GM12873 (cell line): ENCODE data around the gene SIGLEC1.

ENCODE experiments used
- CTCF ChIP-seq: IDR thresholded peaks from 2 replicates; pipeline ENCODE4 v1.5.1; 2012; ENCODE audit warnings: low read depth, mild to moderate bottlenecking, moderate library complexity, low read length, control low read depth; ENCODE audit not compliant: insufficient read depth; ENCODE audit errors: missing control alignments

Gene SIGLEC1

GRCh38 chr20:3755269-3755668, 42.9 kb upstream of the SIGLEC1 start:
- no peak for TF ChIP-seq CTCF

GRCh38 chr20:3754276-3754630, 41.9 kb upstream of the SIGLEC1 start:
- TF ChIP-seq CTCF, result no peak

- no peak for TF ChIP-seq CTCF
Observed at GRCh38 chr20:3753501-3754275, 41.3 kb upstream of the SIGLEC1 start.

GRCh38 chr20:3753098-3753497, 40.7 kb upstream of the SIGLEC1 start:
- peak; percentile 98 for TF ChIP-seq CTCF

- no peak for TF ChIP-seq CTCF
Observed at GRCh38 chr20:3752386-3752759, 40.0 kb upstream of the SIGLEC1 start.

- no peak for TF ChIP-seq CTCF
Observed at GRCh38 chr20:3751675-3752385, 39.4 kb upstream of the SIGLEC1 start.

GRCh38 chr20:3751305-3751674, 38.9 kb upstream of the SIGLEC1 start:
- no peak for TF ChIP-seq CTCF
